GM15510 (cell line): ENCODE measurements around the gene SAMD4A.

Experiments used
- POLR2A ChIP-seq: IDR thresholded peaks from 3 replicates; pipeline ENCODE4 v1.6.1; 2011; ENCODE audit warnings: borderline replicate concordance; ENCODE audit not compliant: insufficient read length; ENCODE audit errors: extremely low read depth

The SAMD4A gene

DNA sequence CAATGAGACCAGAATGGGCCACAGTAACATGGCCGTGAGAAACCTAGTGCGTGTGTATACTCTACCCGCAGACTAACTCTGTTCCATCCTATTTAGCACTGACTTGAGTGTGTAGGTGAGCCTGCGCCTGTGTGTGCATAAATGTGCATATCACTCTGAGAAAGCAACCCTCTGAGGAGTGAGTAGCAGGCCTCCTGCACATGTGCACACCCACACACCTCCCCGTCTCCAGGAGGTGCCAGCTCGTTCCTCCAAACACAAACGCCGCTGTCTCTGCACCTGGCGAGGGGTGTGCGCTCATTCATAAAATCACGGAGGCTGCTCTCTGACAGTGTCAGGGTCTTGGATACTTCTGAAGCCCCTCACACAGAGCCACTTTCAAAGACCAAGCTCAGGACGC, 196.8 kb downstream of the SAMD4A start:
- TF ChIP-seq POLR2A: no peak

DNA sequence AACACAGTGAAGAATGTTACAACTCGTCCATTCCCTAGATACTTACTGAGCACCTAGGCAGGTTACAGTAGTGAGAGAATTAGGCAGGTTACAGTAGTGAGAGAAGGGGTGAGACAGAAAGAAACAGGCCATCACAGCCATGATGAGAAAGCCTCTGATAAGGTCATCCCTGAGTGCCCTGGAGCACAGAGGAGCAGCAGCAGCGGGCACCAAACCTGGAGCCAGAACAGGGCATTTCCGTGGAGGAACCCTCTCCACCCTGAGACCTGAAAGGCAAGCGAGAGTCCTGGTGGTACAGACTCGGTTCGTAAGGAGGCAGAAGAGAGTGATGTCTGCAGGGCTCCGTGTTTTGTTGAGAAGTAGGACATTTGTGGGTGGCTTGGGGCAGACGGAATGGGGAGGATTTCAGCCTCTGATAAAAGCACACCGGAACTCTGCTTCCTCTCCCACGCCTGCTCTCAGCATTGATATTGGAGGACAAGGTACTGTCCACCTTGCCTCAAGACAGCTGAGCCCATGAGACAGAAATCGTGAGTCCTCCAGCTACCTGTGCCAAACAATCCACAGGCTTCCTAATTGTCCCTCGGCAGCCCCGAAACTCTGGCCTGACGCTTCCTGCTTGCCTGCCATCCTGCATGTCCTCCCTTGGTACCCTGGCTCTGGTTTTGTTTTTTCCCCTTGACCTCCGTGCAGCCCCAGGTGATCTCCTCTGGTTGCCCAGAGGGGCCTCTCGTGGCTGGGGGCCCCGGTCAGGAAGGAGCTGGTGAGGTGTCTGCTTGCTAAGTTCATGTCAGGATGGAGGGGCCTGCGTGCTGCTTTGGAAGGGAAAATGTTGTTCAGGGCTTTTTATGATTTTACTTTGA, 199.6 kb downstream of the SAMD4A start:
- no peak for TF ChIP-seq POLR2A

DNA sequence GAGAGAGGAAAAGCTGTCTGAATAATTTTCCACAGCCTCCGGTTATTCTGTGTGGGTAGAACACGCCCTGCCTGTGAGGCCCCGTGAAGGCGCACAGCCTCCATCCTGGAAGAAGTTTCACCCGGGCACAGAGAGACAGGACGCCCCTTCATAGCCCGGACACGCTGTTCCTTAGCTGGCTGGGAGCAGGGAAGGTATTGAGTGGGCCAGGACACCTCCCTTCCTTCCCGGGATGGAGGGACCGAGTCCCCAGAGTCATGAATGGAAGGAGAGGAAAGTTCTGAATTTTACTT, 200.2 kb downstream of the SAMD4A start:
- TF ChIP-seq POLR2A: no peak

DNA sequence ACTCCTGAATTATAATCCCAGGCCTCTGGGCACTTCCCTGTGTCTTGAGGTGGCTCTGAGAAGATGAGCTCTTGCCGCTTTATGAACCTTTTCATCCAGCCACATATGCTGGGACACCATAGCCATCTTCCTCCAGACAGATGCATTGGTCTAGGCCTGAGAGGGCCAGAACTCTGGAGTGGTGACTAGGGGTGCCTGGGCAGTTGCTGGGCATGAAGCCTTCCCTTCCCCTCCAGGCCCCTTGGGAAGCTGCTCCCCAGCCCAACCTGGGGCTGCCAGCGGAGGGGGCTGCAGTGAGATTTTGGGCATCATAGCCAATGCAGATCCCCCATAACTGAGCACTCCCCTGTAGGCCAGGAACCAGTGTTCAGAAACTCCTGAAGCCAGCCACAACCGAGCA, 200.5 kb downstream of the SAMD4A start:
- TF ChIP-seq POLR2A: no peak

DNA sequence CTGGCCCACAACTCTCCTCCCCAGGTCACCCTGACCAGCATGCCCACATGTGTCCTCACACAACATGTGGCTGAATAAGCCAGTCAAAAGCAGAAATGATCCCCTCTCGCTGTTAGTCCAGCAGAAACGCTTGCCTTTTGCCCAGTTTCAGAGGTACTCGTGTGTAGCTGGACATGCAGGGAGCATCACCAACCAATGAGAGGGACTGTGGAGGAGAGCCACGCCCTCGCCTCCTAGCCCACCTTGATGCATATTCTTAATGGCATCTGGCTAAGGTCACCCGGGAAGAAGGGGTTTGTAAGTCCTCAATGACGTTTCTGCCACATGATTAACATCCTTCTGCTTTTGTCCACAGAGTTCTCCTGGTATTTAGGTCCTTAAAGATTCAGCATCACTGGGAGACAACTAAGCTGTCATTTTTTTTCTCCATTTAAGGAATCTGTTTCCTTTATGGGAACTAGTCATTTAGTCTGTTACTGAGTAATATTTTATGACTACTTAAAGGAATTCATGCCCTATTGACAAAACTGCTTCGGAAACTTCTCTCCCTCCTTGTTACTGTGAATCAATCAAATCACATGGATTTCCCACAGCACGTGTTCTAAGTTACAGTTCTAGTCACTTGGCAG, 201.7 kb downstream of the SAMD4A start:
- no peak for TF ChIP-seq POLR2A

DNA sequence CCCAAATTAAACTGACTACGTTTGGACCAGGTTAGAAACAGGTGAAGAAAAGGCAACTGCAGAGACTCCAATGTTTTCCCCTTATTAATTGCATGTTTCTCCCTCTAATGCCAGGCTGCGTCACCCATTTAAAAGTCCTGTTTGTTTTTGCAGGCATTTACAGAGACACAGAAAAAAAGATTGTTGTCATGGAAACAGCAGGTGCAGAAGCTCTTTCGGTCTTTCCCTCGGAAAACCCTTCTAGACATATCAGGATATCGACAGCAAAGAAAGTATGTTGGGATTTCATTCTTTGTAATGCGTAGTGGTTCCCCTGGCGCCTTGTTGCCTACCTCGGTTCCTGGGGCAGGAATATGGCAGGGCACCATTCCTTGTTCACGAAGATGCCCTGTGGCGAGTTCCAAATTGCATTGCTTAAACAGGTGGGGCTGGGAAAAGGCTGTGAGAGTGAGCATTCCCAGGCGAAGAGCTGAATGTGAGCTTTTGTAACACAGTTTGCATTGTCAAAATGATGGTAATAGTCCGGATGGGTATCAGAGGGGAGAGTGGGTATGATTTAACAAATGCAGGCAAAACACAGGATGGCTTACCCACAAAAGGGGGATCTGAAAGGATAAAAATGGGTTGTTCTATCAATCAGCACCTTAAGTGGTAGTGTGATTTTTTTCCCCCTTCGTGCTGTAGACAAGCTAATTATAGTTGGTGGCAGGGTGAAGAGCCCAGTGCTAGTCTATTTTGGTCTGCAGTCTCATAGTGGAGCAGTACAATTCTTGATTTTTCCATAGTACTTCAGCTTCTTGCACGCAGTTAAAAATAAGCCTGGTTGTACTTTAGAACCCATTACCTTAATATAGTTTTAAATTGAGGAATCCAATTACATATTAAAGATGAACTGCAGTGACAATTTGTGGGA, 203.3 kb downstream of the SAMD4A start:
- TF ChIP-seq POLR2A: no peak

DNA sequence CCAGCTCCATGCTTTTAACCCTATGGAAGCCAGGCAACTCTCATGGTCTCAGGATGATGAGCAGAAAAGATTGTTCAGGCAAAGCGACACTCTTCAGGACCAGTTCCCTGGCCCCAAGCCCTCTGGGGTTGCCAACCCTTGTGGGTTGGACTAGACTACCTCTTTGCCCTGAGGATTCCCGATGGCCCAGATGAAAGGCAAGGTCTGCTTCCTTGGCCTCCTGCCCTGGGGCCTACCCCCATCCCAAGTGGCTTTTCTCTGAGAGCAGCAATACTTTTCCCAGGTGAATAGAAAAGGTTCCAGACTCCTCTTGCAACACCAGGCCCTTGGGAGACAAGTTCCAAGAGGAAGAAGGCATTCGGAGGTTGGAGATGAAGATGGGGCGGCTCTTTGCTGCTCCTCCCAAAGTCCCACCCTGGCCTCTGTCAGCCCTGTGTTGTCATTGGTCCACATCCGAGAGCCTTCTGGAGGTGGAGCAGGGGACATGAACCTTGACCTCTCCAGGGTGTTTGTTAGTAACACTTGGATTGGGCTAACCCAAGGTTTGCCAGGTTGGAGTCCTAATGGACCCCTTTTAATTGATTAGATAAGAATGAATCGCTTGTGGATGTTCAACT, 204.6 kb downstream of the SAMD4A start:
- no peak for TF ChIP-seq POLR2A

DNA sequence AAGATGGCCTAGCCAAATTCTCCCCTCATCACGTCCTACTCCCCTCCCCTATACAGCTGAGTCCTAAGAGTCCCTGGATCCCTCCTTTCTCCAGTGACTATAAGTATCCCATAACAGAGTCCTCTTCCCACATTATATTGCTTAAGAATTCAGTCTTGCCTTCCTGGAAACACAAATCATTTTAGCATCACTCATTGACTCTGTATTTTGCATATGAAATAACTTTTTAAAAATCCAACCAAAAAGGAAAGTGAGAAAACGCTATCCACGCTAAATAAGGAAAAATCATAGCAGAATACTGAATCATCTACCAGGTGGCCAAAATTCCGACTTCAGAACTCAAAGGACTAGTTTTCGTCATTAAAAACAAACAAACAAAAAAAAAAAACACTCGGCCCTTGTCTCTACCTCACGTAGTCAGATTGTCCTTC, 205.5 kb downstream of the SAMD4A start:
- no peak for TF ChIP-seq POLR2A

DNA sequence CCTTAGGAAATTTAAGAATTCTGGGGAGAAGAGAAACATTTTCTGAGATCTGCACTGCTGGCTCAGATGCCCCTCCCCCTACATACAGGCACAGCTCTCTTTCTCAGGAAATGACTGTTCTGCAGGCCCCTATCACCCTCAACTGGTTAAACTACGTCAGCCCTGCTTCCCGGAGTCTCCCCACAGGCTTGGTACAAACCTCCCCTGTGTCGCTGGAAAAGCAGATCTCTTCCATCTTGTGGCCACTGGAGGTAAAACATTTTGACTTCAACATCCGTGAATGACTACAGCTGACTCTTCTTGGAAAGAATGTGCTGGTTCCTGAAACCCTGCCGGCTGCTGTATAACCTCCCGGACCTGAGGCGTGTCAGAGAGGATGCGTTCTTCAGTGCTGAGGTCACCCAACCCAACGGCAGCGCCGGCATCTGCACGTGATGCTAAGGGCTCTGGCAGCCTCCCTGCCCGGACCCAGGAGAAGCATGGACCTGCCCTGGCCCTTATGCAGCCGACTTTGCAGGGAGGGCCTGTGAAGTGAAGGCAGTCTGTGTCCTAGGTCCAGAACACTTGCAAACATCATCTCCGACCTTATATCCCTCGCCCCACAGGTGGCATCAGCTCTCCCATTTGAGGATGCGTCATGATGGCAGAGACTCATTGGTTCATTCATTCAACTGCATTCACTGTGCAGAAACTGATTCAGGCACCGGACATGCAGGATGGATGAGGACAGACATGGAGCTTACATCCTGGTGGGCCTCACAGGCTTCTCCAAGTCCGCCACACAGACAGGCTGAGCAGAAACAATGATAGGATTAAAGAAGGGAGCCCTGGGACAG, 206.5 kb downstream of the SAMD4A start:
- TF ChIP-seq POLR2A: no peak

DNA sequence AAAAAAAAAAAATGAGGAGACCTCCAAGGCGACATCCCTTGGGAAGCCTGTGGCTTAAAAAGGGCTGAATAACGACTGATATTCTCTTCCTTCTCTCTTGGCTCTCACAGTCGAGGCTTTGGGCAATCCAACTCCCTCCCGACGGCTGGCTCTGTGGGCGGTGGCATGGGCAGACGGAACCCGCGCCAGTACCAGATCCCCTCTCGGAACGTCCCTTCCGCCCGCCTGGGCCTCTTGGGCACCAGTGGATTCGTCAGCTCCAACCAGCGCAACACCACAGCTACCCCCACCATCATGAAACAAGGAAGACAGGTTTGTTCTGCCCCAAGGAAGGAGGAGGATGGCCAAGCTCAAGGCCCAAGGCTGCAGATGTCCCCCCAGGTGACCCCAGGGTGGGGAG, 207.9 kb downstream of the SAMD4A start:
- TF ChIP-seq POLR2A: no peak

DNA sequence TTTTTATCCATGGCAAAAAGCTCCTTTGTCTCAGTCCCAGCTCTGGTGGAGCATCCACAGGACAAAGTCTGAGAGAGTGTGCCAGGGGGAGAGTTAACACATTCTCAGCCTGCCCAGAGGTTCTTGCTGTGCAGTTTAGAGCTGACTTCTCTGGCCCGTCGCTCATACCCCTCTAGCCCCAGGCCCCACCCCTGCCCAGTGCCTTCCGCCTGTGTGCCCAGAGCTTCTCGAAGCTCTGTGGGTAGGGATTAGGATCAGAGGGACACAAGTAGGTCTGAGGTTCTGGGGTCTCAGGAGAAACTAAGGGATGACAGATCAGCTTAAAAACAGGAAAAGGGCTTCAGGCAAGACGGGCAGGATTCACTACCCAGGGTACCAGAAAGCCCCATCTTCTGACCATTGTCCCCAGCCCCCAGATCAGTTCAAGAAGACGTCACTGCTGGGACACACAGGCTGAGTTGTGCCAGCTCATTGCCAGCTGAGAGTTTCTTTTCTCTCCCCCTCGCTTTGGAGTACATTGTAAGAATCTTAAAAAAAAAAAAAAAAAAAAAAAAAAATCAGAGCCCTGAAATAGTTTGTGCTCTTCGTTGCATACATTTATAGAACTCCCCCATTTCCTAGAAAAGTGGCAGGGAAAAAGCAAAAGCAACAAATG, 208.7 kb downstream of the SAMD4A start:
- no peak for TF ChIP-seq POLR2A

DNA sequence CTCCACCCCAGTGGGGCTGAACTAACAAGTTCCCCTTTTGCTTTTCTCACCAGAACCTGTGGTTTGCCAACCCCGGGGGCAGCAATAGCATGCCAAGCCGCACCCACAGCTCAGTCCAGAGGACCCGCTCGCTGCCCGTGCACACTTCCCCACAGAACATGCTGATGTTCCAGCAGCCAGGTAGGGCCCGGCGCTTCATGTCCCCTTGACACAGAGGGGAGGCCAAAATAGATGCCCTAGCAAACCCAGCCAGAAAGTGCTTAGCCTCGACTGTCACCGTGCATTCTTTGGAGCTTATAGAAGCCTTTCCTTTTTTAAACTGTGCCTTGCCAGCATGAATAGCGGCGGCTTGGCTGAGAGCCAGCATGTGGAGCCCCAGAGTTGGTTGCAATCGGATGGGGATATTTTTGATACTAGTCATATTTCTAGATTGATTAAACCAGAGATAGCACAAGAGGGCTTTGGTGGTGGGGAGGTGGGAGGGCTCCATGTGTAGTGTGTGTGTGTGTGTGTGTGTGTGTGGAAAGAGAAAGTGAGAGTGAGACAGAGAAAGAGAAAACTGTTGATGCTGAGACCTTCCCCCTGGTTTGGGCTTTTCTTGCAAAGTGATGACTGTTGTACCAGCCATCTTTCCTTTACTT, 209.6 kb downstream of the SAMD4A start:
- no peak for TF ChIP-seq POLR2A

DNA sequence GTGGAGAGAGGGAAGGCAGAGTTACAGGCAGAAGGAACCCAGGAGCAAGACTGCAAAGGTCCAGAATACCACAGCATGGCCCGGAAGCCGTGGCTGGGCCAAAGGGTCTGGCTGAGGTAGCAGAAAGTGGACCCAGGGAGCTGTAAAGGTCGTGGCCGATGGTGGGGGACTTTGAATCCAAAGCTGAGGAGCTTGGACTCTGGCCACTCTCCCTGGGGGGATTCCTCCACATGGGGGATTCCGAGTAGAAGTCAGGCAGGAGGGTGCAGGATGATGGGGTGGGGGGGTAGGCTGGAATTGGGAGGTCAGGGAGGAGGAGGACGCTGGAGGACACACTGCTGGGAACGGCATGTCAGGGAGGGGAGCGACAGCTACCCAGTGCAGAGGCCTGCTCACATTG, 210.5 kb downstream of the SAMD4A start:
- TF ChIP-seq POLR2A: no peak
